GM18951 (cell line): ENCODE measurements around the gene TFCP2L1.

ENCODE experiments used
- POLR2A ChIP-seq: IDR thresholded peaks from 4 replicates; pipeline ENCODE4 v1.6.1; 2011; ENCODE audit warnings: mild to moderate bottlenecking; ENCODE audit not compliant: insufficient read length, insufficient read depth; ENCODE audit errors: extremely low read depth
- in situ Hi-C: fragments of 300-500 bp; cut with MboI; formaldehyde crosslinking; loops from one replicate; pipeline ENCODE4 v1.12.0; 2022; ENCODE audit warnings: low sequenced_read_pairs, mixed read lengths, inconsistent platforms; ENCODE audit not compliant: unreplicated experiment

TFCP2L1 gene

DNA sequence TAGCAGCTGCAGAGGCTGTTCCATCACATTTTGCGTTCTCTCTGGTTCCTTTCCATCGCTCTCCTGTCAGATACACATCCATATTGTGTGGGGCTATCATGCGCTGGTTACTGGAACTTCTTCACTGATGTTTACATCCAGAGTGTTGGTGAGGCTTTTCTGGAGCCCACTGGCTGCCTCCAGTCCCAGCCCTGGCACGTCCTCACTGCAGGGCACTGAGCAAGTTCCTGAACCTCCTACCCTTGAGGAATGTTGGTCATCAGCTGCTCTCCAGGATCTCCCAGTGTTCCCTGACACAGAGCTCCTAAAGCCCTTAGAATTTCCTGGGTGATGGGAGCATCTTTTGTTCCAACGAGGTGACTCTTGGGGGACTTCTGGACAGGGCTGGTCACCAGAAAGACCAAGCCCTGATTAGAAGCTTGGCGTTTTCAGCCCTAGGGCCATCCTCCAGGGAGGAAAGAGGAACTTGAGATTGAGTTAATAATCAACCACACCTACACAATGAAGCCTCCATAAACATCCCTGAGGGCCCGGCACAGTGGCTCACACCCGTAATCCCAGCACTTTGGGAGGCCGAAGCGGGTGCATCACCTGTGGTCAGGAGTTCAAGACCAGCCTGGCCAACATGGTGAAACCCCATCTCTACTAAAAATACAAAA is 81.3 kb downstream of the TFCP2L1 start:
- TF ChIP-seq POLR2A = no peak

DNA sequence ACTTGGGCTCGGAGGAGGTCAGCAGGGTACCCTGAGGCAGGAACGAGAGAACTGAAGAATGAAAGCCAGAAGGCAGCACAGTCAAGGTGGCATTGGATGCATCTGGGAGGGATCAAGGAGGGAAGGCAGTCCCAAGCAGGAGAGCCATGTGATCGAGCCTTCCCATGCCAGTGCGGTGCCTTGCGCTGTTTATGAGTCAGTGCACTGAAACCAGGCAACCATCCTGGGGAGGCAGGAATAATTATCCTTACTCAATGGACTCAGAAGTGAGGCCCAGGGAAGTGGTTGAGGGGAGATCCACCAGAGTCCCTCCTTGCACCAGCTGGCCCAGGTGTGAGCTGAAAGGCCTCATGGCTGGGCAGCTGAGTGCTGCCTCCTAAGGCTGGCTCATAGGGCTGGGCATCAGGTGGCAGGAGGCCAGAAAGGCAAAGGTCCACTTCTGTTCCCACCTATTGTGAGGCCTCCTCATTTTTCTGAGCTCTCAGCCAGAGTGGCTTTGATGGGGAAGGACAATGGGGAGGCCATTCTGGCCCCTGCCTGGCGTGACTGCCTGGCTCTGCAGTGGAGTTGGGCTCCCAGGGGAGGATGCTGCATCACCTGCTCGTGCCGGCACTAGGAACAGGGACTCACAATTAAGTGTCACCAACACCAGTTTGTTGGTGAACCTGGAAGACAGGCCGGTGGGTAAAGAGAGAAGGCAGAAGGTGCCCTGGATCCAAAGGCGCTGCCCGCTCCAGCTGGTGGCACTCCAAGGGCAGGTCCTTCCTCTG is 82.3 kb downstream of the TFCP2L1 start:
- in situ Hi-C loops = no loop called here
- no peak for TF ChIP-seq POLR2A

More for the DNA sequence above, 81.3 kb downstream of the TFCP2L1 start:
- in situ Hi-C loops = no loop called here

DNA sequence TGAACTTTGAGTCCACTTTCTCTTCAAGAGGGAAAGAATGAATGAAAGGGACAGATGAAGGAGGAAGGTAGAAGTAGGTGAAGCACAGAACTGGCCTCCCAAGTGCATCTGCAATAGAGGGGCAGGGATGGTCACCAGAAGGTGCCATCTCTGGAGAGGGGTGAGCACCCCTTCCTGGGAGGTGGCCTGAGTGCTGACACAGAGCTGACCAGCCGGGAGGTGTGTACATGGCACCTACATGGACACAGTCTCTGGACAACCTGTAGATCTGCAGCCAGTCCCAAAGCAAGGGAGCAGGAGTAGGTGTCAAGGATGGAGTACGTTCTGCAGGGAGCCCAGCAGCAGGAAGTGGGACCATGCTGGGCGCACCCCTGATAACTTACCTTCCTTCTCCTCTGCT is 83.2 kb downstream of the TFCP2L1 start:
- in situ Hi-C loops = no loop called here
- TF ChIP-seq POLR2A = no peak

DNA sequence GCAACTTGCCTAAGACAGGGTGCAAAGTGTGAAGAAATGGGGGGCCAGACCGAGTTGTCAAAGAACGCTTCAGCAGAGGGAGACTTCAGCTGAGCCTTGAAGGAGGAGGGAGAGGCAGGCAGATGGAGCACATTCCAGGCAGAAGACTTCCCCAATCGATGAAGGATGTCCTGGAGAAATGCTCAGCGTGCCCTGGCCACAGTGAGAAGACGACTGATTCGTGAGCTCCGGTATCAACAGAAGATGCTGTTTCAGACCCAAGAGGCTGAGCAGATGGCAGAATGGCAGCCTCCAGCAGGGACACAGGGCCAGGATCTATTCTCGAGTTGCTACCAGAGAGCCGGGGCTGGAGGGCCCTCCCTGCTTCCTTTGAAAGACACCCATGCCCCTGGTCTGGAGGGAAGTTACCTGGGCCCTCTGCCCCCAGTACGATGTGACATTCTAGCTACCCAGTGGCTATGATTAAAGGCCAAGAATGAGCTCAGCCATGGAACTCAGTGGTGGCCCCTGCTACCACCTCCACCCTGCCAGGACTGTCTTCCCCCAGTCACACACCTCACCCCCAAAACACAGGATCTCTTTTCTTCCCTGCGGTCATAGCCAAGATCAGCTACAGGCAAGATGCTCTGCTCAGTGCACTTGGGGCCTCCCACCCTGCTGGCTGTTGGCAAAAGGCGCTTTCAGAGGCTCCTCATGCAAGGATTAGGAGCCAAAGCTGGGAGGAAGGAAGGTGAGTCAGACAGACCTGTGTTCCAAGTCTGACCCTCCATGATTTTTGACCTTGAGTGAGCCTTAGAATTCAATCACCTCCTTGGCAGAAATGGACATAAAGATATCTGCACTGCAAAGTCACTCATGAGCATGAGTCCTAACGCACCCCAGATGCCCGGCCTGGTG is 84.3 kb downstream of the TFCP2L1 start:
- in situ Hi-C loops = no loop called here
- no peak for TF ChIP-seq POLR2A

DNA sequence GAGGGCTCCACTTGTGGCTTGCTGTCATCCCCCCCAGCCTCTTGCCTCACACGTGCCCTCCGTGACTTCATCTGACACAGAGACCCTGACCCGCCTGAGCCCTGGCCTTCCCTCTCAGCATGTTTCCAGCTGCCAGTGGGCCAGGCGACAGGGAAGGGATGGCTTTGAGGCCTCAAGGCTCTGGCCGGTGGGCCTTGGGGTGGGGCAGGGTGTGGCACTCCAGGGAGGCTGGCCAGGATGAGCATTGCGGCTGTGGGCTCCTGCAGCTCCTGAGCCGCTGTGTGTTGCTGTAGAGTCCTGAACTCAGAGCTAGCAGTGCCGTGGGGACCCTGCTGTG is 85.0 kb downstream of the TFCP2L1 start:
- TF ChIP-seq POLR2A = no peak
- in situ Hi-C loops = no loop called here

DNA sequence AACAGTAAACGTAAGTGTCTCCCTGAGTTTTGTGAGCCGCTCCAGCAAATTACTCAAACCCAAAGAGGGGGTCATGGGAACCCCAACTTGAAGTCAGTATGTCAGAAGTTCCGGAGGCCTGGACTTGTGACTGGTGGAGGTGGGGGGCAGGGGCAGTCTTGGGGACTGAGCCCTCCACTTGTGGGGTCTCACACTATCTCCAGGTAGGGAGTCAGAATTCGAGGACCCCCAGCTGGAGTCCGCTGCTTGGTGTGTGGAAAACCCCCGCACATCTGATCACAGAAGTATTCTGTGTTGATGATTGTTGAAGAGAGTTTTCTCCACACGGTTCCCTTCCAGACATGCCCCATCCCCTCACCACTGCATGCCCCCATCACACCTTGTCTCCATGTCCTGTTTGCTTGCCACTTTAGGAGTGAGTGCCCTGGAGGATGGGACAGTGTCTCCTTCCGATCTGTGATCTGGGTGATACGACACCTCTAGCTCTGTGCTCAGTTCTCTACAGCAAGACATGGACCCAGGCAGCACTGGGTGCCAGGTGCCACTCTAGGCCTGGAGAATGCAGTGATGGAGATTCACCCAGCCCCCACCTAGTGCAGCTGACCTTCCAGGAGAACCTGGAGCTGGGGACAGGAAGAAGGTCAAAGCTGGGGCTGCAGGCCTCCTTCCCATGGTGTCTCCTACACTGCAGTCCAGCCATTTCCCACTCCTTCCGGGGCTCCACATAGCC is 85.6 kb downstream of the TFCP2L1 start:
- no peak for TF ChIP-seq POLR2A
- in situ Hi-C loops = no loop called here

DNA sequence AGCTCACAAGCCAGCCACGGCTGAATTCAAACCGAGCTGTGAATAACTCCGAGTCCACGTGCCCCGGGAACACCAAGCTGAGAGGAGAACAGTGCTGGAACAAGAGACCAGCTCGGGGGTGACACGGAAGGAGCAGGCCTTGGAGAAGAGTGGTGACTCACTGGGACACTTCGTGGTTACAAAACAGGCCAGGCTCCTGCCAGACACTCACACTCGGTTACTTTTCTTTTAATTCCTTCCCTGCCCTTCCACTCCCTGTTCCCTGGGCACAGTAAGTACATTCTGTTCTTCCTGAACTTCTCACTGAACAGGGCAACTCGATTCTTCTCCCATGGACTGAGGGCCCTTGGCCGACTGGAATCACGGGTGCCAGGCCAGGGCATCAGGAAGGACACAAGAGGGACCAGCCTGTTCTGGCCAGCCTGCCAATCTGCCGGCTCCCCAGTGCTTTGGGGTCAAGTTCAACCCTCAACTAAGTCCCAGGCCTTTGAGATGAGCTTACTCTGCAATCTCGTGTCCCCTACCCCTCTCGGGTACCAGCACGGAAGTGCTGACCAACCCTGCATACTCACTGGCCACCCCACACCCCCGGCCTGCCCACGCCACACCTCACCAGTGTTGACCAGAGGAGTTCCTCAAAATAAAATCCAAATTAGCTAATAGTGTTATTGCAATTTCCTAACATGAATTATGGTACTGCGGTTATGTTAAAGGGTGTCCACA is 87.5 kb downstream of the TFCP2L1 start:
- in situ Hi-C loops = no loop called here
- TF ChIP-seq POLR2A = no peak

DNA sequence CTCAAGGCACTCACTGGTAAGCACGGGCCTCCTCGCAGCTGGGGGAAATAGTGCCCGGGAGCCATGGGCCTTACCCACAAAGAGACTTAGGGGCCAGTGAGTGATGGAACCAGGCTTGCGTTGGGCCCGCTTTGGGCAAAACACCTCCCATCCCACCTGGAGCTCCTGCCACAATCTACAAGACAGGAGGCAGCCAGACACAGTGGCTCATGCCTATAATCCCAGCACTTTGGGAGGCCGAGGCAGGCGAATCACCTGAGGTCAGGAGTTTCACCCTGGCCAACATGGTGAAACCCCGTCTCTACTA is 88.2 kb downstream of the TFCP2L1 start:
- in situ Hi-C loops = no loop called here
- TF ChIP-seq POLR2A = no peak

DNA sequence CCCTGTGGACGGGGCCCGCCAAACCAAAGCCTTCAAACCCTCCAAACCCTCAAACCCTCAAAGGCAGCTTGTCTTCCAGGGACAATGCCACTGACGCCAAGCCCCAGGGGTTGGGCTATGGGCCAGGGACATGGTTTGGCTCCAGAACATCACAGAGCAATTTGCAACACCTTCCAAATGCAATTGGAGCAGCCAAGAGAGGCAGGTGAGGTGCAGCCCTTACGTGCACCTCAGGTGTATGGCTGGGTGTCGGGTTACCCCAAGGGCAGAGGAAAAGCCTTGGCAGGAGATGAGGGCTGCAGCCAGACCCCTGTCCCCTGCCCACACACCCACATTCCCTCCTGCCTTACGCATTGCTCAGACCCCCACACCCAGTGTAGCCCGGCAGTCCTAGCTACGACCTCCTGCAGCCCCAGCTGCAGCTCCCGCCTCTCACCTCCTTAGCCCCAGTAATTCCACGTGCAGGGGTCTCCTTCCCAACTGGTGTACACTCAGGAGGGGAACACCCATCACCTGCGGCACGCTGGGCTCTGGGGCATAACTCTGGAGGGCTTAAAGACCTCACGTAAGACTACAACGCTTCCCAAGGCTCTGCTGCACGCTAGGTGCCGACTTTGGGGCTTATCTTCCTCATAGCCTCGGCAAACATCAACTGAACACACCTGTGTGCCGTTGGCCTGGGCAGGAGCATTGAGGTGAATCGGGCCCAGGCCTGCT is 88.7 kb downstream of the TFCP2L1 start:
- no peak for TF ChIP-seq POLR2A
- in situ Hi-C loops = no loop called here

DNA sequence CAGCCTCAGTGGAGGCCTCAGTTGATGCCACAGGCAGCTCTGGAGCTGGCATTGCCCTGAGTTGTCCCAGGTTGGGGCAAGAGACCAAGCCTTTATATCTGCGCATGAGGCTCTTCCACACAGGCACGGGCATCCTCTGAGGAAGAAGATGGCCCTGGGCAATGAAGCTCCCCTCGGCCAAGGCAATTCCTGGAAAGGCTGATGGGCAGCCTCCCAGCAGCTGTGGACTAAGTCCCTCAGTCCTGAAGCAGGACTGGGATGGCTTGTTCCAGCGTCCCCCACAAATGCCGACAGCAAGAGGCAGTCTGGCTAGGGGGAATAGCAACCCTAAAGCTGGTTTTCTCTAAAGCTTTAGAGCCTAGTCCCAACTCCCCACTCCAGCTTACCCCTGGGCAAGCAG is 90.0 kb downstream of the TFCP2L1 start:
- TF ChIP-seq POLR2A = no peak

DNA sequence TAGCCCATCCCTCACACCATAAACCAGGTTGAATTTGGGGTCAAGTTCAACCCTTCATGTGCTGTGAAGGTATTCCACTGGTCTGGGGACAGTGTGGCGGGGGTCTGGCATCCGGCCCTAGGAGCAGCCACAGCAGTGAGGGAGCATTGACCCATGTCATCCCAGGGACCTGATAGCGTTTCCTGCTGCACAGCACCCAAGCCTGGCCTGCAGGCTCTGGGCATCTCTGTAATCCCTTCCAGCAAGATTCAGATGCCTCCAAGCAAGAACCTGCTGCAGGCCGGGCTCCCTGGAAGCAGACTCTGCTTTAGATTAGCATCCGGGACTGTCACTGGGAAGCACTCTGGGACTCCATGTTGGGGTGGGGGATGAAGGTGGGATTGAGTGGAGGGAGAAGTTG is 90.4 kb downstream of the TFCP2L1 start:
- no peak for TF ChIP-seq POLR2A
- in situ Hi-C loops = no loop called here

More for the DNA sequence above, 90.0 kb downstream of the TFCP2L1 start:
- in situ Hi-C loops = no loop called here

DNA sequence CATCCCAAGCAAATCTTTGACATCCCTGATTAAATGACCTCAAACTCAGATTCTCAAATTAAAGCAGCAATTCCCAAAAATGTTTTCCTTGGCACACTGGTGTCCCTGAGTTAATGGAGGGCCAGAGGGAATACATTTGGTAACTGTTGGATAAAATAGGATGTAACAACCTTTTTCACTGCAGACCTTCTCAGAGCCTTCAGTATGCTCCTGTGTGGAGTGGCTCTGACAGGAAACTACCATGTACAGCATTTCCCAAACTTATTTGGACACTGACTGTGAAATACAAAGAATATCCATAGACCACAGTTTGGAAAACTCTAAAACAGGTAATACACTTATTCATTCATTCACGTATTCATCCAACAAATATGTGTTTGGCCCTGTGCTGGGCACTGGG is 91.8 kb downstream of the TFCP2L1 start:
- TF ChIP-seq POLR2A = no peak

DNA sequence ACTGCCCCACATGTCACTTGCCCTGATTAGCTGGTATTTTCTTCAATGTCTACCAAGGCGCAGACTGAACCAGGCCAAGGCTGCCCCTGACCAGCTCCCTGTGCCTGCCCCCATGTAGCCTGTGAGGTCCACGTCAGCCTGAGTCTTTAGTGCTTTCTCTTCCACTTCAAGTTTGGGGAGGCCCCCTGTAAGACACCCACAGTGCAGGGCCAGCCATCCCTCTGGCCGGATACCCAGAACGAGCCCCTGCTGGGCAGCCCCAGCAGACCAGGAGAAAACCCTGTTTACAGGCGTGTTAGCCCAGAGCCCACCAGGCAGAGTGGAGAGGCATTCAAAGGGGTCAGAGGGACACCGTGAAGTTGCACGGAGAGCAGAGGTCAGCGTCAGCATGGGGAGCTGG is 92.4 kb downstream of the TFCP2L1 start:
- TF ChIP-seq POLR2A = no peak
- in situ Hi-C loops = no loop called here

More for the DNA sequence above, 91.8 kb downstream of the TFCP2L1 start:
- in situ Hi-C loops = no loop called here
